Measurements from ENCODE around the gene RIC1.
"Not testable (repeated sequence)": the region's sequence is repeated elsewhere in the genome, so short reads cannot be mapped to it uniquely, and the experiment has no call there.

Gene RIC1, protein sequence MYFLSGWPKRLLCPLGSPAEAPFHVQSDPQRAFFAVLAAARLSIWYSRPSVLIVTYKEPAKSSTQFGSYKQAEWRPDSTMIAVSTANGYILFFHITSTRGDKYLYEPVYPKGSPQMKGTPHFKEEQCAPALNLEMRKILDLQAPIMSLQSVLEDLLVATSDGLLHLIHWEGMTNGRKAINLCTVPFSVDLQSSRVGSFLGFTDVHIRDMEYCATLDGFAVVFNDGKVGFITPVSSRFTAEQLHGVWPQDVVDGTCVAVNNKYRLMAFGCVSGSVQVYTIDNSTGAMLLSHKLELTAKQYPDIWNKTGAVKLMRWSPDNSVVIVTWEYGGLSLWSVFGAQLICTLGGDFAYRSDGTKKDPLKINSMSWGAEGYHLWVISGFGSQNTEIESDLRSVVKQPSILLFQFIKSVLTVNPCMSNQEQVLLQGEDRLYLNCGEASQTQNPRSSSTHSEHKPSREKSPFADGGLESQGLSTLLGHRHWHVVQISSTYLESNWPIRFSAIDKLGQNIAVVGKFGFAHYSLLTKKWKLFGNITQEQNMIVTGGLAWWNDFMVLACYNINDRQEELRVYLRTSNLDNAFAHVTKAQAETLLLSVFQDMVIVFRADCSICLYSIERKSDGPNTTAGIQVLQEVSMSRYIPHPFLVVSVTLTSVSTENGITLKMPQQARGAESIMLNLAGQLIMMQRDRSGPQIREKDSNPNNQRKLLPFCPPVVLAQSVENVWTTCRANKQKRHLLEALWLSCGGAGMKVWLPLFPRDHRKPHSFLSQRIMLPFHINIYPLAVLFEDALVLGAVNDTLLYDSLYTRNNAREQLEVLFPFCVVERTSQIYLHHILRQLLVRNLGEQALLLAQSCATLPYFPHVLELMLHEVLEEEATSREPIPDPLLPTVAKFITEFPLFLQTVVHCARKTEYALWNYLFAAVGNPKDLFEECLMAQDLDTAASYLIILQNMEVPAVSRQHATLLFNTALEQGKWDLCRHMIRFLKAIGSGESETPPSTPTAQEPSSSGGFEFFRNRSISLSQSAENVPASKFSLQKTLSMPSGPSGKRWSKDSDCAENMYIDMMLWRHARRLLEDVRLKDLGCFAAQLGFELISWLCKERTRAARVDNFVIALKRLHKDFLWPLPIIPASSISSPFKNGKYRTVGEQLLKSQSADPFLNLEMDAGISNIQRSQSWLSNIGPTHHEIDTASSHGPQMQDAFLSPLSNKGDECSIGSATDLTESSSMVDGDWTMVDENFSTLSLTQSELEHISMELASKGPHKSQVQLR (N-terminal part only)

DNA sequence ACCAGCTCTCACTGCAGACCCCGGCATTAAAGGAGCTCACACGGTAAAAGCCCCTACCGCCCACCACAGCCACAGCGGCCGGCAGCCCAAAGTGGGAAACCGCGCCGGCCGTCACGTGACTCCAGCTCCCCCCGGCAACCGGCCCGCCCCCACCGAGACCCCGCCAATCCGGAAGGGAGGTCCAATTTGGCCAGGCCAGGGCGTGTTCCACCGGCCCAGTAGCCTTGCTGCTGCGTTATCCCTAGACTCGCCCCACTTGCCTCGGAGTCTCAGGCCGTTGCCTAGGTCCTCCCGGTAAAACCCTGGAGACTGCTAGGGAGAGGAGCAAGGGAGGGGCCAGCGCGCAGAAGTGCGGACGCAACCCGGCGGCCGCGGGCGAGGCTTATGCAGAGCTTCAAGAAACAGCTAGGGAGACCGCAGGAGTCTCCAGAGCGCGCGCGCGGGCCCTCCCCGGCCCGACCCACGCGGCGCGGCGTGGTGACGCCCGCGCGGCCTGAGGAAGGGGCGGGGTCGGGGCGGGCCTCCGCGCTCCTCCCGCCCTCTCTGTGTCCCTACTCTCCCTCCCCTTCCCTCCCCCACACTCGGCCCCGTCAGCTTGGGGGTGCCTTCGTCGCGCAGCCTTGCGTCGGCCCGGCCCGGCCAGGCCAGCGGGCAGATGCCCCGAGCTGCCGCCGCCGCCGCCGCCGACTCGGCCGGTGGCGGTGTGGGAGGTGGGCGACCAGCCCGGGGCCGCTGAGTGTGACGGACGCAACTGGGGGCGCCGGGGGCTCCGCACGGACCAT, at the start of gene RIC1:
Gene RIC1 (plus strand): TSS at position 578 of the 782 bp plus-strand sequence. CDS start 203 bp downstream, at position 781.
- peak; percentile 77 for DNase-seq (ENCODE audit: low read depth, low spot score)

DNA sequence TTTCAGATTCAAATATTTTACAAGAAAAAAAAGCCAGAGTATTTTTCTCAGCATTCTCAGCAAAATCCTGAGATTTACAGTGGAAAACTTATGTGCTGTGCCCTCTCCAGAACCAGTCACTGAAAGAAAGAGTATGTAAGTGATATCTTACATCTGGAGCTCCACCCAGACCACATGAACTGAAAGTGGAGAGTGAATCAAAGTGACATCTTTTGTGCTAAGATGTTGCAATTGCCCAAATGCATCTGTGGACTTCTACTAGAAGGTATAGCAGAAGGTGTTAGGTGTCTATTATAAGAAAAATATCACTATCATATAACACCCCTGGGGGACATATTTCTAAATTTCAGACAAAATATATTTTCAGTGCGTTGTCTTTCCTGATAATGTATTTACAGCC, 49.0 kb upstream of the RIC1 start:
- DNase-seq (ENCODE audit: low read depth, low spot score): no peak

DNA sequence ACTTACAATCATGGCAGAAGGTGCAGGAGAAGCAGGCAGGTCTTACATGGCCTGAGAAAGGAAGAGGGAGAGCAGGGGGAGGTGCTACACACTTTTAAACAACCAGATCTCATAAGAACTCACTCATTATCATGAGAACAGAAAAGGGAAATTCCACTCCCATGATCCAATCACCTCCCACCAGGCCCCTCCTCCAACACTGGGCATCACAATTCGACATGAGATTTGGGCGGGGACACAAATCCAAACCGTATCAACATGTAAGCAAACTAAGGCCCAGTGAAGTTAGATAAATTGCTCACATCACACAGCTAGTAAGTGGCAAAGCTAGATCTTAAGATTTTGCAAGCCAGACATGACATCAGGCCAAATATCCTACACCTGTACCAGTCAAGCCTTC, 48.3 kb upstream of the RIC1 start:
- DNase-seq (ENCODE audit: low read depth, low spot score): no peak

DNA sequence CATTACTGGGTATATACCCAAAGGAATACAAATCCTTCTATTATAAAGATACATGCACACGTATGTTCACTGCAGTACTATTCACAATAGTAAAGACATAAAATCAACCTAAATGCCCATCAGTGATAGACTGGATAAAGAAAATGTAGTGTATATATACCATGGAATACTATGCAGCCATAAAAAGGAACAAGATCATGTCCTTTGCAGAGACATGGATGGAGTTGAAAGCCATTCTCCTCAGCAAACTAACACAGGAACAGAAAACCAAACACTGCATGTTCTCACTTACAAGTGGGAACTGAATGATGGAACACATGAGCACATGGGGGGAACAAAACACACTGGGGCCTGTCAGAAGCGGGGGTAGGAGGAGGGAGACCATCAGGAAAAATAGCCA, 47.2 kb upstream of the RIC1 start:
- not testable (repeated sequence) for DNase-seq (ENCODE audit: low read depth, low spot score)

DNA sequence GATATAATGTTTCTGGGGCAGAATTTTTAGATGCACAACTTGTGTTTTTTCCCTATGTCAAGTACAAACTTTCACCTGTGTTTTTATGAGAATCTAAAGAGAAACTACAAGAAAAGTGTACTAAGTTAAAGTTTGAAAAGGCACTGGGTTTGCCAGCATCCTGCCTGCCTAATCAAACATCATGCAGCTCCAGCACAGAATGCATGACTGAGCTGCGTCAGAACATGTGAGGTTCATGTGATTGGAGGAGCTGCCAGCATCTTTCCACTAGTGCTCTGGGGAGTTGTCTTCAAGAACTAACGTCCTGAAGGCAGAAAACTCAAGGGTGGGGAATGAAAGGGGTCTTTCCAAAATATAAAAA, 46.1 kb upstream of the RIC1 start:
- DNase-seq (ENCODE audit: low read depth, low spot score): no peak

DNA sequence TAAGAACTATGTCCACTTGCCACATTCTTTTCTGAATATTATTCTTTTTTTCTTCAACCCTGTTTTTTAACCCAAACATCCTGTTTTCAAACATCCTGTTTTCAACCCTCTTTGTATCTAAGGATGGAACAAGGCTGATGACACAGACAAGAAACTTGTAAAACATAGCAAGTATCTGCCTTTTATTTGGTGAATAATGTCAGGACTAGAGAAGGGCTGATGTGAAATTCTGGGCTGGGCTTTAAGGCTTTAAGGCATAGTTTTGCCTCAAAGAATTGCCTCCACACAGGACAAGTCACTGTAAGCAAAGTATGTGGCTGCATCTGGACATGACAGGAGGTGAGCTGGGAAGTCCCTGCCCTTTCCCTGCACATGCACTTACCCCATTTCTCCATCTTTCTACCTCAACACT, 42.5 kb upstream of the RIC1 start:
- no peak for DNase-seq (ENCODE audit: low read depth, low spot score)

DNA sequence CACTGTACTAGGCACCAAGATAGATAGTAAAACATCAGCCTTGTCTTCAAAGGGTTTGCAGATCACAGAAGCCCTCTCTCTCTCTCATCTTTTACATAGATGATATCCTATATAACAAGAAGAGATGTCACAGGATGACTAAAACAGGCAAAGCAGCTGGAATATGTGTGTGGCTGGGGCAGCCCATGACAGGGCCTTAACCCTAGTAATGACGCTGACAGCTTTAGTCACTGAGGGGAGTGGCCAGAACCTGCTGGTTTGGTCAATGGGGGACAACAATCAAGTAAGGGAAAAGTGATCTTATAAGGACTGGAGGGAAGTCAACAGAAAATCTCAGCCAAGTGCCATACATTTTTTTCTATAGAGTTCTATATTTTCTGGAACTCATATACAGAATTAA, 41.9 kb upstream of the RIC1 start:
- DNase-seq (ENCODE audit: low read depth, low spot score): no peak

DNA sequence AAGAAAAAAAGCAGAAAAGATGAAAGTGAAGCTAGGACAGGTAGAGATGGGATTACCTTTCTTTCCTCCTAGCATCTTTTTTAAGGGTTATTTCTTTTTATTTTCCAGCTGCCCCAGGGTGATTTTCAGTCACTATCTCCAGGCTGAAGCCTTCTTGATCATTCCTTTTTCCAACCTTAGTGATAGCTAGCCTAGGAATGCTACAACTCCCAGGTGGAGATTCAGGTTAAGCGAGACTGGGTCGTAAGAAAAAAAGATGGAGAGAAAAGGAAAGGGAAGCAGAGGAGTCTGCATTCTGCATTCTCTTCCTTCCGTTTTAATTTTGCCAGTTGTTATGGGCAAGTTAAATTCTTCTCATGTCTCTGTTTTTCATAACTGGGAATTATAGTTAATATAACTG, 36.7 kb upstream of the RIC1 start:
- DNase-seq (ENCODE audit: low read depth, low spot score): no peak

DNA sequence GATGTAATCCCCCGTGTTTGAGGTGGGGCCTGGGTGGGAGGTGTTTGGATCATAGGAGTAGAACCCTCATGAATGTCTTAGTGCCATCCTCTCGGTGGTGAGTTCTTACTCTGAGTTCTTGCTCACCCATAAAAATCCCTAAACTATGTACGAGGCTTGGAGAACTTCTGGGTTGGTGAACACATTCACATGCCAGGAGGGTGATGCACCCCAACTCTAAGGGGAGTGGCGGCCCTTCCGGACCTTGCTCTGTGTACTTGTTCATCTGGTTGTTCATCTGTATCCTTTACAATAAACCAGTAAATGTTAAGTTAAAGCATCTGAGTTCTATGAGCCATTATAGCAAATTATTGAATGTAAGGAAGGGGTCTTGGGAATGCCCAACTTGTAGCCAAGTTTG, 36.0 kb upstream of the RIC1 start:
- DNase-seq (ENCODE audit: low read depth, low spot score): no peak

DNA sequence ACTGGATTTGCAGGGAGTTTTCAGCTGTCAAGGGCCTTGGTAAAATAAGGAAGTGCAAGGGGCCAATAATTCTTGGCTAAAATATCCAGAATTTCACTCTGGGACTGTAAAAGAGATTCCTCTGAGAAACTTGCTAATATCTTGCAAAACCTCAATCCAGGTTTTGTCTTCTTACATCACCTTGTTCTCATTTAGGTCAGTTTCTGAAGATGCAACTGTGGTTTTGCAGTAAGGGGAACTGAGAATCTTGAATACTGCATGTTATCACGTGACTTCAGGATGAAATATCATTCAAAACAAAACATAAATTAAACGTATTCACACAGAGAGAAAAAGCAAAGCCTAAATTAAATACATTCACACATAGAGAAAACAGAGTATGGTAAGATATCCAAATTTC, 35.0 kb upstream of the RIC1 start:
- DNase-seq (ENCODE audit: low read depth, low spot score): no peak

DNA sequence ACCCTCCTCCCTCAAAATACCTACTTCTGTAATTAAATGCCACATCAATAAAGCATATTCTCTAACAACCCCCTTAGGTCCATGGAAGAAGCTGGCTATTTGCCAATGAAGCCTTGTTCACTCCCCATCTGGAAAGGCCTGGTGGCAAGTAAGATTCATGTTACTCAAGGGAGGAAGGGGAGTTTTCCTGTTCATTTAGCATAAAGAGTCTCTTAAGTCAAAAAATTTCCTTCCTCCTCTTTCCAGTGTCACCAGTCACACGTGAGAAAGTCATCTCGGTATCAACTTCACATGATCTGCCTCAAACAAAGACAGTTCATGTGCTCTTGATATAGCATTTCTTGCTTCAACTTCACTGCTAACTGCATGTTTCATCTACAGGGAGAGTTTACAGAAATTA, 32.7 kb upstream of the RIC1 start:
- DNase-seq (ENCODE audit: low read depth, low spot score): no peak

DNA sequence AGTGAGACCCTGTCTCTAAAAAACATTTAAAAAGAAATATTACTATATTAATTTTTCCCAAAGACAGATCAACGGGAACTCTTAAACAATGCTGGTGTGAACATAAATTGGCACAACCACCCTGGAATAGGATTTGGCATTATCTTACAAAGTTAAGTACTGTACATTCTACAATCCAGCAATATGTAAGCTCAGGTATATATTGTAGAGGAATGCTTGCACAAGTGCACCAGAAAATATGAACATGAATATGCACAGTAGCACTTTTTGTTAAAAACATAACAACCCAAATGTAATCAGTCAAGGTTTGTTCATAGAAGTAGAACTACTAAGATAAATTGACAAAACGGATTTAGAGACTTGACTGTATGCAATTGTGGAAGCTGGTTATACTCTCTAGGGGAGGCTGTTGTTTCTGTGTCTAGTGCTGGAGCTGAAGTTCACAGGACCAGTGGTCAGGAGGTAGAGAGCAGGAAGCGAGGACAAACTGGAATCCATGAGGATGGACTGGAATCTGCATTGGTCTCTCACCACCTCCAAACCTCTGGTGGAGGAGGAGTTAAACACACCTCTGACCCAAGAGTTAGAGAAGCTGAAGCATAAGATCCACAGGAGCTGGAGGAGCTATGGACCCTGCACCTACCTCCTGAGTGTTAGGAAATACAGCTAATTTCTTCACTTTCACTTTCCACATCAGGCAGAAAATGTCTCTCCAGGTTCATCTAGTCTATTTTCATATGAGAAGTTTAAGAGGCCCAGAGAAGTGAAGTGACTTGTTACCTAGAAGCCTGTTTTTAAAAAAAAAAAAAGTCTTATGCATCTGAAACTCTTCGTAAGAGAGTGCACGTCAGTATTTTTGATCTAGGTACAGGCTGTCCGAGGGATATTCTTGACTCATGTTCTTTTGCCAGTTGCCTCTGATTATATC, 20.3 kb upstream of the RIC1 start:
- no peak for DNase-seq (ENCODE audit: low read depth, low spot score)

DNA sequence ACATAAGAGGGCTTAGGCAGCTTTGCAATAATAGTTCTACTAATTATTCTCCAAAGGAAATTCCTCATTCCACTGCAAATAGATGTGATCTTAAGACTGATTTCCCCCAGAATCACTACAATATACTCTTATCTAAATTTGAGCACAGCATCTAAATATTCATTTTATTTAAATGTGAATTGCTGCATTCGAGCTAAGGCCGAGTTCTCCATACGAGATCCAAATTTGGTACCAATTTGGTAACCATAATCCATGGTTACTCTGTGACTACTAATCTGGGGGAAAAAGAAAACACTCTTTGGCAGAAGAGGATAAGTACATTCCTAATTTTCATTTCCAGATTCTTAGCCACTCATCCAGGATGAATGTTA, 19.7 kb upstream of the RIC1 start:
- no peak for DNase-seq (ENCODE audit: low read depth, low spot score)

DNA sequence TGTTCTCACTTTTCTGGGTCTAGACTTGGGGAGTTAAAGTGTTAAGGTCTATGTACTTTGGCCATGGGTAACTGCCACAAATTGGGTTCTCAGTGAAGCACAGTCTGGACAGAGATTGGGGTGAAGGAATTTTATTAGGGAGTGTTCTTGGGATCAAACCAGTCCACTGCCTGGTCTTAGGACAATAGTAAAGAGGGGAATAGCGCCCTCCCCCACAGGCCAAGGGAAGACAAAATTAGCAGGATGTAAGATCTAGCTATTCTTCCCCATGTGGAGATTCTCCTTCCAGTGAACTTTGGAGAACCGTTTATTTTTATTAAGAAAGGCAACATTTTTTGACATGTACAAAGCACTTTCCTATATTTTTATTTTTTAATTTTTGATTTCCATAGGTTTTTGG, 18.4 kb upstream of the RIC1 start:
- no peak for DNase-seq (ENCODE audit: low read depth, low spot score)

DNA sequence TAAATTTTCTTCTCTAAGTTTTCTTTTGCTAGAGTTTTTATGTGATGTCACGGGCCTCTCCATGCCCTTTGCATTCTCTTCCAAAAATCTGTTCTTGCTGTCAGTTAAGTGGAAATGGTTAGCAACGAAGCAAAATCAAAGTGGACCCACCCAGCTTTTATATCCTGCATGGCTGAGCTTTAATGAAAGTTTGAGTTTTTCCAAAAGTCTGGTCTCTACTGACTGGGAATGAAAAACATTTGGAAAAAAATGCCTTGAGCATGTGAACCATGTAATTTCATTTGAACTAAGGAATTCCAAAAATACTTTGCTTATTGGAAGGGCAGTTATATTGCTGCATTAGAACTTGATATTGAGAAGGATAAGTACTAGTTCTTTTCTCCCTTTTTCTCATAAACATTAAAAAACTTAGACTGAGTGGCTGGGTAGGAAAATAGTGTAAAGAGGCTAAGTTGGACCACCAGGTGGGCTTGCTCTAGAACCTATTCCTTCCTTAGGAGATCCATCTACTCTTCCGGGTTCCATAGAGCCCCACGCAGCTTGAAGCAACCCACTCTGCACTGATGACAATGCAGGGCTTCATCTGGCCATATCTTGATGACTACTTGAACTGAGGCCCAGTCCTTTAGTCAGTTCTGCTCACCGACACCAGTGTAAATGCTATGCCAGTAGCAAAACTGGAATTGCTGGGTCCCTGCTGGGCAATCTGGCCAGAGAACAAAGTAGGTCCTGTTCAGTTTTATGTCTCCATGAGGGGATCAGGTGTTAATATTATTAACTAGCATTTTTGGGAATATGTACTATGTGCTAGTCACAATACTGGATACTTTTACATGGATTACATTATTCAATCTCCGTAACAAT, 17.4 kb upstream of the RIC1 start:
- no peak for DNase-seq (ENCODE audit: low read depth, low spot score)

DNA sequence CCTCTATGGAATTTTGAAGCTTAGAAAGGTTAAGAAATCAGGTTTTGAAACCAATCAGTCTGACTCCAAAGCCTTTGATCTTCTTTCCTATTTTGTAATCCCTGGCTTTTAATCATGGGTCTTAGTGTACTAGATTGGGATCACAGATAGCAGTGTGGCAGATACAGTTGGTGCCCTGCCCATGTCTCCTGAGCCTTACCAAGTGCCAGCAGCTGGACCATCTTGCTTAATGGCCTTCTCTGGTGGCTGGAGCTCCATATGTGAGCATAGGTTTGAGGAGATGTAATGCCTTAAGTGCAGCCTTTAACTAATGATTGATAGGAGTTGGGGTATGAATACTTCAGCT, 16.7 kb upstream of the RIC1 start:
- DNase-seq (ENCODE audit: low read depth, low spot score): no peak

DNA sequence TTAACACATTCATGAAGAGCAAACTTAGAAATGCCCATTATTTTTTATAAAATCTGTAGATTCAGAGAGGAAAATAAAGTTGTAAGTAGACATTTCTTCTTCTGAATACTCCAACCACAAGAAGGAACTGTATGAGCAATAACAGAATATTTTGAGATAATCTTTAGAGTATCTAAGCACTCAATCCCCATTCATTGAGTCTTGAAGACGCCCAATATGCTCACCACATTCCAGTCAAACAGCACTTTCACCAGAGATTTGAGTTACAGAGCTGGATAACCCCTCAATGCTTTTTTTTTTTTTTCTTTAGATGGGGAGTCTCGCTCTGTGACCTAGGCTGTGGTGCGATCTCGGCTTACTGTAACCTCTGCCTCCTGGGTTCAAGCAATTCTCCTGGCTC, 14.7 kb upstream of the RIC1 start:
- DNase-seq (ENCODE audit: low read depth, low spot score): no peak

DNA sequence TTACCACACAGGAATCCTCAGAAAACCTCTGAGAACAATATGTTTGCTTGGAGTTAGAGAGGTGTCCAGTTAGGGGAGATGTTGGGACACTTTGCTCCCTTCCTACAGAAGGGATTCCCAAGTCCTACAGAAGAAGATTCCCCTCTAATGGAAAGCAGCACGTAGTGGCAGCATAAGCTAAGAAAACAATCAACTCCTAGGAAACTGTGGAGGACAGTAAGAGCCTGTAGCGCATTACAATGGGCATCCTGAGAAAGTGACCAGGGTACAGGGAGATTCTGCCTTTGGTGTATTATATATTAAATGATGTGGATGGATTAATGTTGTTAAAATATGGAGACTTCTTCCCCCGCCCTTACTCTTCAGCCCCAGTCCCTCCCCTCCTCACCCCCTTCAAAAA, 13.9 kb upstream of the RIC1 start:
- no peak for DNase-seq (ENCODE audit: low read depth, low spot score)

DNA sequence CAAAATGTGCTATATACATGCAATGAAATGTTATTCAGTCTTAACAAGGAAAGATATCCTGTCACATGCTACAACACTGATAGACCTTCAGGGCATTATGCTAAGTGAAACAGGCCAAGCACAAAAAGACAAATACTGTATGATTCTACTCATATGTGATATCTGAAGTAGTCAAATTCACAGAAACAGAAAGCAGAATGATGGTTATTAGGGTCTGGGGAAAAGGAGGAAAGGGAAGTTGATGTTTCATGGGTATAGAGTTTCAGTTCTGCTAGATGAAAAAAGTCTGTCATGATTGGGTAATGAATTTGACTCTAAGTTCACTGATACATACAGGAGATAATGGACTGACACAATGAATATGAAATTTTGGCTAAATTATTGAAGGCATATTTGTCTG, 11.2 kb upstream of the RIC1 start:
- no peak for DNase-seq (ENCODE audit: low read depth, low spot score)

DNA sequence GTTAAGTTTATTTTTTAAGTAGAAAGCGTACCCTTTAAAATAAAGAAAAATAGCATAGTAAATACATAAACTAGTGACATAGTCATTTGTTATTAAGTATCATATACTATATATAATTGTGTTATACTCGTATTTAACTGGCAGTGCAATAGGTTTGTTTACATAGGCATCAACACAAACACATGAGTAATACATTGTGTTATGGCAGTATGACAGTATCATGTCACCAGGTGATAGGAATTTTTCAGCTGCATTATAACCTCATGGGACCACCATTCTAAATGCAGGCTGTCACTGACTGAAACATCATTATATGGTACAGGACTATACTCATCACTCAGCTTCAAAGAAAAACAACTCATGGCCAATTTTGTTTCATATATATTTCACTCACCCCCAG, 8.4 kb upstream of the RIC1 start:
- no peak for DNase-seq (ENCODE audit: low read depth, low spot score)
